Progenitor cell of endocrine pancreas (in vitro differentiated cells): ENCODE data around the gene RAB10. TPM values are rescaled to one million over a fixed set of nuclear protein-coding genes. Genes with fewer than 3 reads are reported as not detected.
"Not testable (repeated sequence)": the region's sequence is repeated elsewhere in the genome, so short reads cannot be mapped to it uniquely, and the experiment has no call there.

Experiments
- DNase-seq: peaks from one replicate; pipeline ENCODE4 v3.0.0; 2021; ENCODE audit warnings: low spot score; ENCODE audit not compliant: unreplicated experiment
- H3K27ac Mint-ChIP-seq: 2 replicates; pipeline ENCODE4 v1.8.0; 2021; ENCODE audit warnings: mild to moderate bottlenecking, moderate library complexity, mixed read lengths
- H3K27me3 Mint-ChIP-seq: 2 replicates; pipeline ENCODE4 v1.8.0; 2021; ENCODE audit warnings: mixed read lengths
- H3K36me3 Mint-ChIP-seq: 2 replicates; pipeline ENCODE4 v1.8.0; 2022; ENCODE audit warnings: mixed read lengths; ENCODE audit not compliant: insufficient read depth
- H3K4me1 Mint-ChIP-seq: 2 replicates; pipeline ENCODE4 v1.8.0; 2021; ENCODE audit warnings: low read depth, mixed read lengths
- H3K4me3 Mint-ChIP-seq: 2 replicates; pipeline ENCODE4 v1.8.0; 2021; ENCODE audit warnings: low read depth, mild to moderate bottlenecking, moderate library complexity, mixed read lengths
- H3K9me3 Mint-ChIP-seq: 2 replicates; pipeline ENCODE4 v1.8.0; 2021; ENCODE audit warnings: low read depth, mixed read lengths
- CTCF ChIP-seq: fragments of 200-600 bp; sonication (generic); IDR thresholded peaks from one replicate; pipeline ENCODE4 v1.5.0; 2021; ENCODE audit warnings: antibody characterized with exemption, mild to moderate bottlenecking; ENCODE audit not compliant: unreplicated experiment
- total RNA-seq: library from RNA; stranded (reverse); gene quantifications from 2 replicates; pipeline ENCODE4 v1.2.1, GENCODE V29; 2021

The RAB10 gene
- total RNA-seq, 1 donor from 2014 or later = 114 TPM

DNA sequence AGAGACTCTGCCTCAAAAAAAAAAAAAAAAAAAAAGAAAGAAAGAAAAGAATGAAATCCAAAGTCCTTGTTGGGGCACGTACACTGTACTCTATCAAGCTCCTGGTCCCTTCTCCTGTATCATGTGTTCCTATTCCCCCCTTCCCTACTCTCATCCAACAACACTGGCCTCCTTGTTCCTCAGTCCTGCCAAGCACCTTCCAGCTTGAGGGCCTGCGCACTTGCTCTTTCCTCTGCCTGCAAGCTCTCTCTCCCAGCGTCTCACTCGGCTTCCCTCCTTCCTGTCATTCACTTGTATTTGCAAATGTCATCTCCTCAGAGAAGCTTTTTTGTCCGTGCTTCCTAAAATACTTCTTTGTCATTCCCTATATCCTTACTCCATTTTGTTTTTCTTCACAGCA is 40.8 kb upstream of the RAB10 start:
- Mint-ChIP-seq H3K27ac (no peak overlapping the region), H3K27me3 (peaks cover 12% of the 10 kb centered on the region), H3K36me3 (no peaks in the 10 kb centered on the region), H3K9me3 (no peaks in the 10 kb centered on the region), H3K4me1 (no peaks in the 10 kb centered on the region), H3K4me3 (no peak overlapping the region)
- no peak for DNase-seq
- TF ChIP-seq CTCF = no peak

DNA sequence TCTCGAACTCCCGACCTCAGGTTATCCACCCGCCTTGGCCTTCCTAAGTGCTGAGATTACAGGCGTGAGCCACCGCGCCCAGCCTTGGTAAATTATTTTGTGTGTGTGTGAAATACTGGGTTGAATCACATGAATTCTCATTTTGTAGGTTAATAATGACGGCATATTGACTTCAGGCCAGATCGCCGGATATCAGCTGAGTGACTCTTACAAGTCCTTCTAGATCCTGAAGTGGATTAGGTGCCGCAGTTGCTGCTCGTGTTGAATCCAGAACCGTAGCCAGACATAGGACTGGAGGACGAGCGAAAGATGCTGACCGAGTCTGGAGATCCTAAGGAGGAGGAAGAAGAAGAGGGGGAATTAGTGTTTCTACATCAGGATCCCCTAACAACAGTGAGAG is 39.4 kb upstream of the RAB10 start:
- H3K4me3 Mint-ChIP-seq = no peak overlapping the region
- no peaks in the 10 kb centered on the region for H3K36me3 Mint-ChIP-seq
- peaks cover 14% of the 10 kb centered on the region for H3K27me3 Mint-ChIP-seq
- no peak overlapping the region for H3K27ac Mint-ChIP-seq
- no peak for DNase-seq
- no peaks in the 10 kb centered on the region for H3K4me1 Mint-ChIP-seq
- TF ChIP-seq CTCF = no peak
- H3K9me3 Mint-ChIP-seq = no peaks in the 10 kb centered on the region

- H3K27me3 Mint-ChIP-seq = peaks cover 15% of the 10 kb centered on the region
- H3K4me3 Mint-ChIP-seq = no peak overlapping the region
- no peaks in the 10 kb centered on the region for H3K9me3 Mint-ChIP-seq
- no peak for DNase-seq
- no peak overlapping the region for H3K27ac Mint-ChIP-seq
- H3K36me3 Mint-ChIP-seq = no peaks in the 10 kb centered on the region
- peaks cover 2% of the 10 kb centered on the region for H3K4me1 Mint-ChIP-seq
- no peak for TF ChIP-seq CTCF
Measured at GRCh38 chr2:25996844-25997243, 37.0 kb upstream of the RAB10 start.

DNA sequence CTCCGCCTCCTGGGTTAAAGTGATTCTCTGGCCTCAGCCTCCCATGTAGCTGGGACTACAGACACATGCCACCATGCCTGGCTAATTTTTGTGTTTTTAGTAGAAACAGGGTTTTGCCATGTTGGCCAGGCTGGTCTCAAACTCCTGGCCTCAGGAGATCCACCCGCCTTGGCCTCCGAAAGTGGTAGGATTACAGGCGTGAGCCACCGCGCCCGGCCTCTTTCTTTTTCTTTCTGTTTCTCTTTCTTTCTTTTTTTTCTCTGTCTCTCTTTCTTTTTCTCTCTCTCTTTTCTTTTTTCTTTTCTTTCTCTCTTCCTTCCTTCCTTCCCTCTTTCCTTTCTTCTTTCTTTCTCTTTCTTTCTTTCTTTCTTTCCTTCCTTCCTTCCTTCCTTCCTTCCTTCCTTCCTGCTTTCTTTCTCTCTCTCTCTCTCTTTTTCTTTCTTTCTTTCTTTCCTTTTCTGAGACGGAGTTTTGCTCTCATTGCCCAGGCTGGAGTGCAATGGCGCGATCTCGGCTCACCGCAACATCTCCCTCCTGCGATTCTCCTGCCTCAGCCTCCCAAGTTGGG is 35.0 kb upstream of the RAB10 start:
- not testable (repeated sequence) for H3K27ac Mint-ChIP-seq, H3K4me1 Mint-ChIP-seq, DNase-seq, H3K36me3 Mint-ChIP-seq, H3K4me3 Mint-ChIP-seq, H3K9me3 Mint-ChIP-seq
- peaks cover 11% of the 10 kb centered on the region for H3K27me3 Mint-ChIP-seq

GRCh38 chr2:25999406-25999805 is 34.5 kb upstream of the RAB10 start:
- not testable (repeated sequence) for DNase-seq, H3K36me3 Mint-ChIP-seq, H3K4me1 Mint-ChIP-seq, H3K9me3 Mint-ChIP-seq, H3K4me3 Mint-ChIP-seq
- Mint-ChIP-seq H3K27ac (peak overlapping the region; percentile 3), H3K27me3 (peaks cover 11% of the 10 kb centered on the region)

- Mint-ChIP-seq H3K9me3 (no peaks in the 10 kb centered on the region), H3K27me3 (peaks cover 14% of the 10 kb centered on the region), H3K27ac (no peak overlapping the region), H3K36me3 (no peaks in the 10 kb centered on the region), H3K4me1 (peaks cover 2% of the 10 kb centered on the region), H3K4me3 (no peak overlapping the region)
- no peak for TF ChIP-seq CTCF
- DNase-seq = no peak
Measured at GRCh38 chr2:26000561-26001082, 33.3 kb upstream of the RAB10 start.
